HepG2 (cell line): ENCODE data around the gene UBE2I. TPM values are rescaled to one million over a fixed set of nuclear protein-coding genes. Genes with fewer than 3 reads are reported as not detected.
A peak's percentile ranks its signal among the peaks of the same experiment; 100 is the strongest.

Experiments
- ARID4A ChIP-seq: sonication (generic); formaldehyde crosslinking; IDR thresholded peaks from 2 replicates; pipeline ENCODE4 v1.5.0; 2020; ENCODE audit warnings: mild to moderate bottlenecking, missing genetic modification reagents, borderline replicate concordance
- MYC ChIP-seq: sonication (generic); formaldehyde crosslinking; IDR thresholded peaks from 2 replicates; pipeline ENCODE4 v1.9.0; 2021; ENCODE audit warnings: missing genetic modification reagents, borderline replicate concordance
- PCBP1 ChIP-seq: fragments of 200-400 bp; formaldehyde crosslinking; IDR thresholded peaks from 2 replicates; pipeline ENCODE4 v1.6.1; 2017; ENCODE audit warnings: mild to moderate bottlenecking, low read depth, low read length, borderline replicate concordance
- RAD21 ChIP-seq: fragments of 450-650 bp; formaldehyde crosslinking; IDR thresholded peaks from 2 replicates; pipeline ENCODE4 v1.5.0; 2020; ENCODE audit warnings: mild to moderate bottlenecking
- STAG1 ChIP-seq: sonication (generic); formaldehyde crosslinking; IDR thresholded peaks from 2 replicates; pipeline ENCODE4 v1.4.0; 2020; ENCODE audit warnings: missing genetic modification reagents
- TGIF2 ChIP-seq: IDR thresholded peaks from 2 replicates; pipeline ENCODE4 v1.6.1; 2016; ENCODE audit warnings: control low read depth, missing compliant biosample characterization
- ZEB1 ChIP-seq: IDR thresholded peaks from 2 replicates; pipeline ENCODE4 v1.6.1; 2012; ENCODE audit warnings: mild to moderate bottlenecking, low read depth, inconsistent platforms; ENCODE audit not compliant: insufficient replicate concordance
- polyA plus RNA-seq, 8 experiments: library from polyadenylated mRNA; depleted of rRNA in 3 of 8; stranded (reverse) in 7 of 8; unstranded in 1 of 8; fragments of >200 nt; fragmentation: Illumina TruSeq in 4 of 8; extraction: Trizol in 4 of 8; gene quantifications; 2 replicates each; pipeline versions ENCODE4 v1.2.1 to v1.2.3, GENCODE V29; 2011 to 2016; ENCODE audit warnings: low read depth in 4 of 8, missing spikeins in 1 of 8, mixed read lengths in 1 of 8; ENCODE audit not compliant: insufficient read depth in 1 of 8
- total RNA-seq, 5 experiments: library from RNA; depleted of rRNA; stranded (reverse); fragments of >200 nt; fragmentation: Illumina TruSeq; extraction: Trizol; gene quantifications; 2 replicates each; pipeline ENCODE4 v1.2.3, GENCODE V29; 2016; ENCODE audit warnings: low read depth in 1 of 5

UBE2I gene
- total and polyA plus RNA-seq, 2 of the 13 experiments (the other 11 are each of a cell fraction or from before 2014, with no cell fraction given) = 75.8 to 98.9 TPM

- TF ChIP-seq MYC (CRISPR knock-in tag) (0 out of 2 replicates have a peak, but pooled peaks have one; percentile 32), ZEB1 (peak; percentile 56), TGIF2 (peak; percentile 52; the same call in 1 of the 2 replicates), PCBP1 (peak; percentile 94), ARID4A (CRISPR knock-in tag) (0 out of 2 replicates have a peak, but pooled peaks have one; percentile 21), RAD21 (CRISPR knock-in tag) (peak; percentile 21; the same call in 1 of the 2 replicates), STAG1 (CRISPR knock-in tag) (peak; percentile 58)
Observed at GRCh38 chr16:1338119-1338730, 28.8 kb downstream of the UBE2I start (continued).
